HG03442 (cell line): ENCODE measurements around the gene ZNF44.
"Not testable (repeated sequence)": the region's sequence is repeated elsewhere in the genome, so short reads cannot be mapped to it uniquely, and the experiment has no call there.

Source experiments
- ATAC-seq: cut with Tn5 transposase; IDR thresholded peaks from one replicate; pipeline ENCODE4 v1.9.1; 2021; ENCODE audit warnings: mild to moderate bottlenecking, moderate library complexity; ENCODE audit not compliant: unreplicated experiment

The ZNF44 gene

DNA sequence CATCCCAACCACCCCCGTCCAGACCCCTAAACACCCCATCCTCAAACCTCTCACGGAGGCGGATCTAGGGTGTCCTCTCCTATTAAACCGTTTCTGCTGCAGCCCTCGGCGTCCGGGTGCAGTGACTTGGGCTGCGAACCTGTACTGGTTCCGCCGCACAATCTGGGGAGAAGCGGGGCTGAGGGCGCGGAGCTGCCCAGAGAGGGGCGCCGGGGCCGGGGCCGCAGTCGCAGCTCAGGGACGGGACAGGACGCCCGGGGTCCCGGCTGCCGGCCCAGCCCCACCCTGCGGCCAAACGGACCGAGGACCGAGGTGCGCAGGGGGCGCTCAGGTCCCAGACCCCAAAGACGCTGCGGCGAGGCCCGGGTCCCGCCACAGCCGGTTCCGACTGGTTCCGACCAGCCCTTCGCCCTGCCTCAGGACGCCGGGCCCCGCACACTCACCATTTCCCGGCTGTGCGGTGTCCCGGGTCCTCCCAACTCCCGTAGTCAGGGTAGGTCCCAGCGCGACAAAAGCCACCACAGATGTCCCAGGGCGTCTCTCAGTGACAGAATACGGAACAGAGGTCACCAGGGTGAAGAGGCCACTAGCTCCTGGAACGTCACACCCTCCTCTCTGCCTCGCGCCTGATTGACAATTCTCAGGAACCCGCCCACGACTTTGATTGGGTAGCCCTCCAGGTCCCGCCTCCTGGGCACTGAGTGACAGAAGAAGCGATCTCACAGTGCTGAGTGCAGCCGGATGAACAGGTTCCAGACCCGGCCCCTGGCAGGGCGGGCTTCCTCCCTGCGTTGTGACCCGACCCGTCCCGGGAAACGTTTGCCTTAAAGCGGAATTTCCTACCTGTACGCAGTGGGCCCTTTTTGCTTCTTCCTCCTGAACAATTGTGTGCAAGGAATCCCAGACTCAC lies at the start of gene ZNF44:
TSS of gene ZNF44 (minus strand) at position 635 of the 910 bp plus-strand sequence. CDS start at position 446, 189 bp downstream.
- ATAC-seq: peak; percentile 91

DNA sequence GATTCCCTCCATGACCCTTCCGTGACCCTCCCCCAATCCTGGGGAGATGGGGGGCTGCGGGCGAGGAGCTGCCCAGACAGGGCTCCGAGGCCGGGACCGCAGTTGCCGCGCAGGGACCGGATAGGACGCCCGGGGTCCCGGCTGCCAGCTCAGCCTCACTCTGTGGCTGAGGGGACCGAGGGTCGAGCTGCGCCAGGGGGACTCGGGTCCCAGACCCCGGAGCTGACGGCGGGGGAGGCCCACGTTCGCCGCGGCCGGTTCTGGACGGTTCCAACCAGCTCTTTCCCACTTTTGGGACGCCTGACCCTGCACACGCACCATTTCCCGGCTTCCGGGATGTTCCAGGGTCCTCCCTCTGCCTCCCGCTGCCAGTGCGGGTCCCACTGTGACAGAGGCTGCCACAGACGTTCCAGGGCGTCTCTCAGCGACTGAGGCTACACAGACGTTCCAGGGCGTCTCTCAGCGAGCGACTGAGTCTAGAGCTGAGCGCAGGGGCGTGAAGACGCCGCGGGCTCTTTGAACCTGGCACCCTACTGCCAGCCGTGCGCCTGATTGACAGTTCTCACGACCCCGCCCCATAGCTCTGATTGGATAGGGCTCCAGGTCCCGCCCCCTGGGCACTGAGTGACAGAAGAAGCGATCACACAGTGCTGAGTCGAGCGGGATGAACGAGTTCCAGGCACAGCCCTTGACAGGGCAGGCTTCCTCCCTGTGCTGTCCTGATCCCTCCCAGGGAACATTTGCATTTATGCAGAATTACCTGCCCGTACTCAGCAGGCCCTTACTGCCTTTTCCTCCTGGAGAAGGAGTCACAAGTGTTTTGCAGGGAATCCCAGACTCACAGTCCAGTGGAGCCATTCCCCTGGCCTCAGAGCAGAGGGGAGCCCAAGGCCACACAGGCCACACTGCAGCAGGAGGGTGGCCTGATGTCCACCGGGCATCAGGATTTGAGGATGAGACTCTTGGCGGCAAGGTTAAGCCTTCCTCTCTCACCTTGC lies 38.8 kb upstream of the ZNF44 start, which contains the start of gene ZNF563:
TSS of gene ZNF563 (minus strand) at position 472 of the 998 bp plus-strand sequence. CDS start at position 321, 151 bp downstream.
- ATAC-seq: peak; percentile 92

DNA sequence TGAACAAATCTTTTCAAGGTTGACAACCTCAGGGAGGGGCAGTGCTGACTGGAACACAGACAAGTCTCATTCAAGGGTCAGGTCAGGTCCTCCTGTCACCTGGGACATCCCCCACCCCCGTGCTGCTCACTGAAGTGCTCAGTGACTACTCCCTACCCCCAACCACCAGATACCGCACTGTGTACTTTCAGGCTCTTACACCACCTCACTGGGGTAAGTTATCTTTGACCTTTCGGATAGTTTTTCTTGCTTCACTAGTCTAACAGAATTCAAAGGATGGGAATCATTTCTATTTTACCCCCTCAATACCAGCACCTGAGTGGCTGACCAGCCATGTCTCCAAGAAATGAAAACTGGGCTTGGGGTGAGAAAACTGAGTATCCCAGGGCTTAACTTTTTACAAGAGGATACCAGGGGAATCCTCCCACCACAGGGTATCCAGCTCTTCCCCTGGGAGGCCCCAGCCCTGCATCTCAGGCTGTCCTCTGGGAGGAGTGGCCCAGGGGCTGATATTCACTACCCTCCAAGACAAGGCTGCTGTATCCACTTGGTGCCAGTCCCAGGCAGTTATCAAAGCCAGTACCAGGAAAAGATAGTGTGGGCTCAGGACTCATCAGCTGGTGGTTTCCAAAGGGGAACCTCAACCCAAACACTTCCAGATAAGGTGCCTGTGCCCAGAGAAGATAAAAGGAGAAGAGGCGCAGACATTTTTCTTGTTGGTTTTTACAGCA lies 36.7 kb upstream of the ZNF44 start:
- ATAC-seq: peak; percentile 37

DNA sequence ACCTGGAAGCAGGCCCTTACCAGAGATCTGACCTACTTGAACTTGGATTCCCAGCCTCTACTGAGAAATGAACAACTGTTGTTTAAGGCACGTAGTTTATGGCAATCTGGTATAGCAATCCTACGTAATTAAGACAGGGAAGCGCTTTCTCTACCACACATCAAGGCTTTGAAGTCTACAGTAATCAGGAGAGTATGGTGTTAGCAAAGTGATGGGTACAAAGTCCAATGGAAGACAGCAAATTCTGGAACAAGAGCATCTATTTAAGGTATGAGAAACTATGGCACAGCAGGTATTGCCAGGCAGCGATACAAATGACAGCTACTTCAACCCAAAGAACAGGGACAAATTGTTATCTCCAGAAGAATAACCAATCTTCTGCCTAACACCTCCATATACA lies 35.7 kb upstream of the ZNF44 start:
- no peak for ATAC-seq

DNA sequence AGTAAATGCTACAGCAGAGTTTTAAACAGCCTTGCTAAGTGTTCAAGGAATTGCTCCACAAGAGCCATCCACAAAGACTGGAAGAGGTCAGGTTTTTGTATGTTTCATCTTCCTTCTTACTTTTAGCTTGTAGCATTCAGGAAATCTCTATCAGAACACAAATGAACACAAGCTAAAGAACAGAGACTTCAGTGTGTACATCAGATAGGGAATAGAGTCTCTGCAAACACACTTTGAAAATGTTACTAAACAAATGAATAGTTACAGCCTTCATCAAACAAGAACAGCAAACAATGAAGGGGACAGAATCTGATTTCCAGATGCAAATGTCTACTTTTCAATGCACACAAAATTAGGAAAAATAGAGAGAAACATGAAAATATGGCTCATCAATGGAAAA lies 31.0 kb upstream of the ZNF44 start:
- no peak for ATAC-seq

DNA sequence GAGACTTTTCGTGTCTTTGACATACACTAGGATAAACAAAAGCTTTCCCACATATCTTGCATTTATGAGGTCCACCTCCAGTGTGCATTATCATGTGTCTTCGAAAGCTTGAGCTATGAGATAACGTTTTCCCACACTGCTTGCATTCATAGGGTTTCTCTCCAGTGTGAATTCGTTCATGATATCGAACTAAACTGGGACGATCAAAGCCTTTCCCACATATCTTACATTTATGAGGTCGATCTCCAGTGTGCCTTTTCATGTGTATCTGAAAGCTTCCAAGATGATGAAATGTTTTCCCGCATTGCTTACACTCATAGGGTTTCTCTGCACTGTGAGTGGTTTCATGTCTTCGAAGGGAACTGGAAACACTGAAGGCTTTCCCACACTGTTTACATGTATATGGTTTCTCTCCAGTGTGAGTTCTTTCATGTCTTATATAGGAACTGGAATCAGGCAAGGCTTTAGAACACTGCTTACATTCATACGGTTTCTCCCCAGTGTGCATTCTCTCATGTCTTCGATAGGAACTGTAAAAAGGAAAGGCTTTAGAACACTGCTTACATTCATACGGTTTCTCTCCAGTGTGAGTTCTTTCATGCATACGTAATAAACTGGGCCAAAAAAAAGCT lies 24.2 kb upstream of the ZNF44 start:
- ATAC-seq: no peak

DNA sequence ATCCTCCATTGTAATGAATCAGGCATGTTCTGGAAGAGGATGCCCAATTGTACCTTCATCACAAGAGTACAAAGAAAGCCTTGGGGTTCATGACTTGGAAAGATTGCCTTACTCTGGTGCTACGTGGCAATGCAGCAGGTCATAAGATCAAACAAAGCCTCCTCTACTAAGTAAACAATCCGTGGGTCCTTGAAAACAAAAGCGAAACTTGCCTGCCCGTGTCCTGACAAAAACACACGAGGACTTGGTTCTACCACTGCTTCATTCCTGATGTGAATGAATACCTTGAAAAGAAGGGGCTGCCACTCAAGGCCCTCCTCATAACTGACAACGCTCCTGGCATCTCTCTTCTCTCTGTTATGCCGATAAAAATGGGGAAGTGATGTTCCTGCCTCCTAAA lies 19.9 kb upstream of the ZNF44 start:
- ATAC-seq: no peak

DNA sequence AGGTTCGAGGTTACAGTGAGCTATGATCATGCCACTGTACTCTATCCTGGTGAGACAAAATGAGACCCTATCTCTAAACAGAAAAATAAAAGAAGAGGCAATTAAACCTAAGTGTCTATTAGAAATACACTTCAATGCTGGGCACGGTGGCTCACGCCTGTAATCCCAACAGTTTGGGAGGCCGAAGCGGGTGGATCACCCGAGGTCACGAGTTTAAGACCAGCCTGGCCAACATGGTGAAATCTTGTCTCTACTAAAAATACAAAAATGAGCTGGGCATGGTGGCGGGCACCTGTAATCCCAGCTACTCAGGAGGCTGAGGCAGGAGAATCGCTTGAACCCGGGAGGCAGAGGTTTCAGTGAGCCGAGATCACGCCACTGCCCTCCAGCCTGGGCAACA lies 14.2 kb upstream of the ZNF44 start:
- not testable (repeated sequence) for ATAC-seq

DNA sequence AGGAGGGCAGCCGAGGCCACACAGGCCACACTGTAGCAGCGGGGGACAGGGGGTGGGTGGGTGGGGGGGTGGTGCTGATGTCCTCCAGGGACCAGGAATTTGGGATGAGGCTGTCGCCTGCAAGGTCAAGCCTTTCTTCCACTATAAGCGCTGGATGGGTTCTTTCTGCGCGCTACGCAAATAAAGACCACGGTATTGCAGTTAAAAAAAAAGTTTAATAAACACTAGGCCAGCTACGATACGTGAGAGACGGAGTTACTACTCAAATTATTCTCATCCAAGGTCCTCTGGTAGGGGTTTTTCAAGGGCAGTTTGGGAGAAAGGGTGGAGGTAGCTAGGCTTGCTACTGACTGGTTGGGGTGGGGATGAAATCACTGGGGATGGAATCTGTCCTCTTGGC lies 508 bp upstream of the ZNF44 start:
- no peak for ATAC-seq

DNA sequence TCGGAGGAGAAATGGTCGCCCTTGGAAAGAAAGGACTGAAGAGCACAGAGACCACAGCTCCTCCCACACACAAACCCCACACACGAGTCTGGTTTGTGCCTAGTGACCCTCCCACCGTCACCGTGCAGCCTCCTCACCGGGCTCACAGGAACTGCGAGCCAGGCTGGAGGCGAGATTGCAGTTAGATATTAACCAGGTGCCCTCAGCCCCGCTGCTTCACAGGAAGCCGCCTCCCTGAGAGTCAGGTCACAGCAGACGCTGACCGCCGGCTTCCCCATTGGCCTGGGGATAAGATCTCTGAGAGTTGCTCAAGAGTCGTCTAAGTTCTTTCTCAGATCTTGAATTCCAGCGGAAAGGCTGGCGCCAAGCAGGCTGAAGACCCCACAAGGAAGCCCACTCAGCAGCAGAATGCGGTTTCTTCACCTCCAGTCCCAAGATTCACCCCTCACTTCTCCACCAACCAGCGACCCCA lies 870 bp downstream of the ZNF44 start:
- ATAC-seq: no peak

DNA sequence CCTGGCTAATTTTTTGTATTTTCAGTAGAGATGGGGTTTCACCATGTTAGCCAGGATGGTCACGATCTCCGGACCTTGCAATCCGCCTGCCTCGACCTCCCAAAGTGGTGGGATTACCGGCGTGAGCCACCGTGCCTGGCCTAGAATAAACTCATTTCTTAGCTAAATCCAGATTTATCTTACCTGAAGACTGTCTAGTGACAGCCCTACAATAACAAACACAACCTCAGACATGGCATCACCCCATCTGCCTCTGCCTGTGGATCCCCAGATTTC lies 5.0 kb downstream of the ZNF44 start:
- no peak for ATAC-seq

DNA sequence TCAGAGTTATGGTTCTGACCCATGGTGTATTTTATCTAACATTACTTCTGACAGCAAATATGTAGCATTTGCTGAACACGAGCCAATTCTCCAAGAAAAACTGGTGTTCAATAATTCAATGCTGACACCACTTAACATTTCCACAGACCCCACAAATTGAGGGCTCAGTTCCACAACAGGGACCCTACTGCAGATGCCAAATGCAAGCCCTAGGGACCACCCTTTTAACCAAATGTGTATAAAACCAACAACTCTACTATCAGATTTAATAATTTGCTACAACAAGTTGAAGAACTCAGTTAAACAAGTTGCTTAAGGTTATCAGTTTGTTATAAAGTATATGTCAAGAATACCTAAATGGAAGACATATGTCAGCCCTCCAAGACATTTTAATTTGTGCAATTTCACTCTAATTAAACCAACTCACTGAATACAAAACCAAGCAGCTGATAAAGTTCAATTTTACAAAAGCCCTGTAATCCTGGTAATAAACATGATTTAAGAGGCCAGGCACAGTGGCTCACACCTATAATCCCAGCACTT lies 6.7 kb downstream of the ZNF44 start:
- ATAC-seq: no peak

DNA sequence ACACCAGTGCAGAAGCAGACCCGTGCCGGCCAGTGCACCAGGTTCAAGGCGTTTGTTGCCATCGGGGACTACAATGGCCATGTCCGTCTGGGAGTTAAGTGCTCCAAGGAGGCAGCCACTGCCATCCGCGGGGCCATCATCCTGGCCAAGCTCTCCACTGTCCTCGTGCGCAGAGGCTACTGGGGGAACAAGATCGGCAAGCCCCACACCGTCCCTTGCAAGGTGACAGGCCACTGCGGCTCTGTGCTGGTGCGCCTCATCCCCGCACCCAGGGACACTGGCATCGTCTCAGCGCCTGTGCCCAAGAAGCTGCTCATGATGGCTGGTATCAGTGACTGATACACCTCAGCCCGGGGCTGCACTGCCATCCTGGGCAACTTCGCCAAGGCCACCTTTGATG lies 10.1 kb downstream of the ZNF44 start:
- ATAC-seq: no peak

DNA sequence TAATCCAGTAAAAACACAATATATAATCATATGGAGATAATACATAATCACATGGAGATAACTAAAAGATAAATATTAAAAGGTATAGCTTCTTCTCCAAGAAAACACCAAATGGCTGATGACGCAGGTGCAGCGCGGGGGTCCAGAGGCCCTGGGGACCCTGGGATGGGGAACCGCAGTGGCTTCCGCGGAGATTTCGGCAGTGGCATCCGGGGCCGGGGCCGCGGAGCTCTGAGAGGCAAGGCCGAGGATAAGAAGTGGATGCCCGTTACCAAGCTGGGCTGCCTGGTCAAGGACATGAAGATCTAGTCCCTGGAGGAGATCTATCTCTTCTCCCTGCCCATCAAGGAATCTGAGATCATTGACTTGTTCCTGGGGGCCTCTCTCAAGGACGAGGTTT lies 10.5 kb downstream of the ZNF44 start:
- ATAC-seq: no peak

DNA sequence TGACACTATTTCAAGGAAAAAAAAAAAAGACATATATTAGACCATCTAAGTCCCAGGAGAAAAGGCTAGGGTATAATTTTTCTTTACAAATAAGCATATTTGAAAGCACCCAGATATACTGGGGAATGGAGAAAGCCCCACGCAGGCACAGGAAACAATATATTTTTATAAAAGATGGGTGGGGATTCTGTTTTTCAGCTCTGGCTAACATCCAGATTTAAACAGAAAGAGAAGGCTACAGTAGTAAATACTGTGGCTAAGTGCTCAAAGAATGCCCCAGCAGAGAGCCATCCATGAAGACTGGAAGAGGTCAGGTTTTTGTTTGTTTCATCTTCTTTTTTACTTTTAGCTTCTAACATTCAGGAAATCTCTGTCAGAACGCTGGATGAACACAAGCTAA lies 16.0 kb downstream of the ZNF44 start:
- ATAC-seq: no peak

DNA sequence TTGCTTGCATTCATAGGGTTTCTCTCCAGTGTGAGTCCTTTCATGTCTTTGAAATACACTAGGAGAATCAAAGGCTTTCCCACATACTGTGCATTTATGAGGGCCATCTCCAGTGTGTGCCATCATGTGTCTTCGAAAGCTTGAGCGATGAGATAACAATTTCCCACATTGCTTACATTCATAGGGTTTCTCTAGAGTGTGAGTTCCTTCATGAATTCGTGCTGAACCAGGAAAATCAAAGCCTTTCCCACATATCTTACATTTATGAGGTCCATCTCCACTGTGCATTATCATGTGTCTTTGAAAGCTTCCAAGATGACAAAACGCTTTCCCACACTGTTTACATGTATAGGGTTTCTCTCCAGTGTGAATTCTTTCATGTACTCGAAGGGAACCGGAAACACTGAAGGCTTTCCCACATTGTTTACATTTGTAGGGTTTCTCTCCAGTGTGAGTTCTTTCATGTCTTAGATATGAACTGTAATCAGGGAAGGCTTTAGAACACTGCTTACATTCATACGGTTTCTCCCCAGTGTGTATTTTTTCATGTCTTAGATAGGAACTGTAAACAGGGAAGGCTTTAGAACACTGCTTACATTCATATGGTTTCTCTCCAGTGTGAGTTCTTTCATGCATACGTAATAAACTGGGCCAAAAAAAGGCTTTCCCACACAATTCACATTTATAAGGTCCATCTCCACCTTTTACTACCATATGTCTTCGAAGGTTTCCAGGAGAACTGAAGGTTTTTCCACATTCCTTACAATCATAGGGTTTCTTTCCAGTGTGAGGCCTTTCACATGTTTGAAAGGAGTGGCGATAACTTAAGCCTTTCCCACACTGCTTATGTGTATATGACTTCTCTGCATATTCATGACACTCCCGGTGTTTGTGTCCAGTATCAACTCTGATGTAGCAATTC lies 21.4 kb downstream of the ZNF44 start:
- ATAC-seq: no peak

DNA sequence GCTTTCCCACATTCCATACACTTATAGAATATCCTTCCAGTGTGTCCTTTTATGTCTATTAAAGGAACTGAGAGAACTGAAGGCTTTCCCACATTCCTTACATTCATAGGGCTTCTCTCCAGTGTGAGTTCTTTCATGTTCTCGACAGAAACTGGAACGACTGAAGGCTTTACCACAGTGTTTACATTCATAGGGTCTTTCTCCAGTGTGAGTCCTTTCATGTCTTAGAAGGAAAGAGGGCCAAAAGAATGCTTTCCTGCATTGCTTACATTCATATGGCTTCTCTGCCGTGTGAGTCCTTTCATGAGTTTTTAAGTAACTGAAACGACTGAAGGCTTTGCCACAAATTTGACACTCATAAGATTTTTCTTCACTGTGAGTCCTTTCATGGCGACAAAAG lies 22.3 kb downstream of the ZNF44 start:
- no peak for ATAC-seq

DNA sequence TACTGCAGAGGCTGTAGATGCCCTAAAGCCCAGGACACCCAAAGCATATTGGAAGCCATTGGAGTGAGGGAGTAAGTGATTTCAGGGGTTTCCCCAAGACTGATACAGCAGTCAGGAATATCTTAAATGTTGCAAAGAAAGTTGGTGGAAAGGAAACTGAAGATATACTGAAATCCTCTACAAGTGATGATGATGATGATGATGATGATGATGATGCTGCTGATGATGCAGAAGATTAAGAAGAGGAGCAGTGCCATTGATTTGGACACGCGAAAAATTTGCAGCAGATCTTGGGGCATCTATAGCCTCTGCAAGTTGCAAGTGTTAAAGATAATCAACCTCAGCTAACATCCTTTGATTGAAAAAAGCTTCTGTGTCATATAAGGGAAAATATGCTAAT lies 23.8 kb downstream of the ZNF44 start:
- no peak for ATAC-seq
